ENCODE data around the gene CLTCL1. TPM values are rescaled to one million over a fixed set of nuclear protein-coding genes. Genes with fewer than 3 reads are reported as not detected.

Gene CLTCL1
- total RNA-seq, 1 experiment from 2014 or later: 7.1 TPM

GRCh38 chr22:19179497-19180048 is 111.9 kb downstream of the CLTCL1 start:
- H3K9me3 ChIP-seq (ENCODE audit: control insufficient read depth in 1 of 2, insufficient read depth in 1 of 2, low read depth in 1 of 2, low read length in 2 of 2): no peaks in the 10 kb centered on the region
- no TSS peak for BruUV-seq (replicated peaks)
- H3K27me3 ChIP-seq (ENCODE audit: insufficient read depth, low read length): no peaks in the 10 kb centered on the region
- peak overlapping the region; percentile 95 for H3K4me2 ChIP-seq (ENCODE audit: low read length)
- CTCF ChIA-PET: interaction anchor here (0.9 to 2.5 kb wide), 13 partner anchors 21 to 453 kb away, joined by 3 to 18 read pairs (median 4); partner anchors contain the start of genes CDC45, ESS2 and UFD1
- H3K9ac ChIP-seq (ENCODE audit: low read length): peak overlapping the region; percentile 84
- RAD21 ChIA-PET (ENCODE audit: low non-redundant PET in 1 of 2, low total read pairs in 2 of 2, uncharacterized antibody in 2 of 2, unreplicated experiment in 2 of 2): interaction anchor here (0.6 to 1.6 kb wide), 5 partner anchors 111 to 450 kb away, joined by 3 to 7 read pairs (median 5); partner anchors contain the start of gene CLTCL1 (in 1 of the 2)
- H3K36me3 ChIP-seq (ENCODE audit: control insufficient read depth in 1 of 2, insufficient read depth in 2 of 2, low read length in 2 of 2): no peaks in the 10 kb centered on the region
- DNase-seq (ENCODE audit: low read depth, low spot score) (peak; percentile 57), ATAC-seq (peak; percentile 68)
- intact Hi-C loops (cut with micrococcal nuclease): loop anchor here (1.0 to 2.0 kb wide), 3 partner anchors 251 to 451 kb away; partner anchors contain the start of gene HIRA
- TF ChIP-seq RAD21 (IDR thresholded peaks at IDR 0.05; ENCODE audit: low read depth): peak; percentile 78
- no peak for TF ChIP-seq YY1 (IDR thresholded peaks at IDR 0.05; ENCODE audit: extremely low read depth, insufficient replicate concordance, low read depth, low read length)
- no peak for TF ChIP-seq ZNF274 (IDR thresholded peaks at IDR 0.05; ENCODE audit: low read depth, low read length)
- peak in 2 of 3 experiments; percentile 69 to 78; a peak in 4 of 6 replicates for TF ChIP-seq CTCF (IDR thresholded peaks at IDR 0.05 in 2 of 3, conservative IDR thresholded peaks at IDR 0.05 in 1 of 3; ENCODE audit: borderline replicate concordance in 1 of 3, insufficient read depth in 1 of 3, low read depth in 2 of 3, low read length in 2 of 3)
- no peak for TF ChIP-seq SRF (IDR thresholded peaks at IDR 0.05; ENCODE audit: low read depth)
- no peak for TF ChIP-seq CEBPB (IDR thresholded peaks at IDR 0.05; ENCODE audit: low read depth)
- no peak for TF ChIP-seq CBX3 (IDR thresholded peaks at IDR 0.05; ENCODE audit: low read depth)
- TF ChIP-seq ATF3 (IDR thresholded peaks at IDR 0.05): no peak
- TF ChIP-seq FOSL1 (IDR thresholded peaks at IDR 0.05; ENCODE audit: low read depth): no peak
- TF ChIP-seq POLR2AphosphoS5 (IDR thresholded peaks at IDR 0.05; ENCODE audit: low read depth, low read length): no peak
- peak overlapping the region; percentile 94 for H3K27ac ChIP-seq (ENCODE audit: low read depth, low read length)
- H3K4me1 ChIP-seq (ENCODE audit: control insufficient read depth in 1 of 2, insufficient read depth in 2 of 2, low read length in 2 of 2): peaks cover 7 to 43% of the 10 kb centered on the region in 2 experiments
- peak overlapping the region; percentile 16 for H2AFZ ChIP-seq (ENCODE audit: low read depth, low read length, poor library complexity, severe bottlenecking)
- no peaks in the 10 kb centered on the region for H4K20me1 ChIP-seq (ENCODE audit: insufficient read depth)
- no peaks in the 10 kb centered on the region for H3K9me2 ChIP-seq (ENCODE audit: insufficient read depth)
- peak overlapping the region; percentile 67 to 82 for H3K4me3 ChIP-seq (replicated peaks in 1 of 2; ENCODE audit: low read depth in 1 of 2, low read length in 2 of 2)
- POLR2A ChIA-PET: interaction anchor here (0.7 to 1.2 kb wide), 2 partner anchors 112 to 252 kb away, joined by 3 to 4 read pairs; partner anchors contain the start of genes CLTCL1 and HIRA
- peaks cover 31% of the 10 kb centered on the region; the same call in 1 of the 2 replicates for H3K79me2 ChIP-seq (ENCODE audit: insufficient read depth, low read length)
